ENCODE results near the gene FXR2.

DNA sequence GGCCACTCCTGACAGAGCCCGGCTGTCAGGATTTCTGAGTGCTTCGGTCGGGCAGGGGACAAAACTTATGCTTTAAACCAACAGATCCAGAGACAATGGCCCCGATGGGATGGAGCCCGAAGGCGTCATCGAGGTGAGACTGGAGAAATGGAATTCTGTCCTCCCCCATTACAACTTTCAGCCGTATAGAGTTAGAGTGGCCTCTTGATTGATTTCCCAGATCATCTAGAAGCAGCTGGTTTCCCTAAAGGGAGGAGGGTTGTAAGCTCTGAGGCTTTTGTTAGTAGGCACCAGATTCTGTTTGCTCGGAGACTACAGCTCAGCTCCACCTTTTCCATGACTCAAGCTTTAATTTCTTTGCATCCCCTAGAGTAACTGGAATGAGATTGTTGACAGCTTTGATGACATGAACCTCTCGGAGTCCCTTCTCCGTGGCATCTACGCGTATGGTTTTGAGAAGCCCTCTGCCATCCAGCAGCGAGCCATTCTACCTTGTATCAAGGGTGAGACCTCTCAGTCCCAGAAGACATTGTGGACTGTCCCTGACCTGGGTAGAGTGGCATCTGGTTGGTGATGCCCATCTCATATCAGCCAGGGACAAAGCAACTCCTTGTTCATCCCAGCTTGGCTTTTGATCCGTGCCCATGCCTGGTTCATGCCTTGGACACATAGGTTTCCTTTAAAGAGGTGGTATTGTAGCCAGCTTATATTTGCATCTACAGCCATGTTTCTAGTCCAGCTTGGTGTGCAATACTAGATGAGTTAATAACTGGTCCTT is 40.3 kb downstream of the FXR2 start:
- TF ChIP-seq EZH2 (IDR thresholded peaks at IDR 0.05; ENCODE audit: low read depth): no peak
- TF ChIP-seq, protein P1, sequence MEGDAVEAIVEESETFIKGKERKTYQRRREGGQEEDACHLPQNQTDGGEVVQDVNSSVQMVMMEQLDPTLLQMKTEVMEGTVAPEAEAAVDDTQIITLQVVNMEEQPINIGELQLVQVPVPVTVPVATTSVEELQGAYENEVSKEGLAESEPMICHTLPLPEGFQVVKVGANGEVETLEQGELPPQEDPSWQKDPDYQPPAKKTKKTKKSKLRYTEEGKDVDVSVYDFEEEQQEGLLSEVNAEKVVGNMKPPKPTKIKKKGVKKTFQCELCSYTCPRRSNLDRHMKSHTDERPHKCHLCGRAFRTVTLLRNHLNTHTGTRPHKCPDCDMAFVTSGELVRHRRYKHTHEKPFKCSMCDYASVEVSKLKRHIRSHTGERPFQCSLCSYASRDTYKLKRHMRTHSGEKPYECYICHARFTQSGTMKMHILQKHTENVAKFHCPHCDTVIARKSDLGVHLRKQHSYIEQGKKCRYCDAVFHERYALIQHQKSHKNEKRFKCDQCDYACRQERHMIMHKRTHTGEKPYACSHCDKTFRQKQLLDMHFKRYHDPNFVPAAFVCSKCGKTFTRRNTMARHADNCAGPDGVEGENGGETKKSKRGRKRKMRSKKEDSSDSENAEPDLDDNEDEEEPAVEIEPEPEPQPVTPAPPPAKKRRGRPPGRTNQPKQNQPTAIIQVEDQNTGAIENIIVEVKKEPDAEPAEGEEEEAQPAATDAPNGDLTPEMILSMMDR (conservative IDR thresholded peaks at IDR 0.05): no peak

Measured in PC-9 (cell line).